Renal cortex interstitium (tissue), 11 donors: Measurements from ENCODE around the gene FOXA3. TPM values are rescaled to one million over a fixed set of nuclear protein-coding genes. Genes with fewer than 3 reads are reported as not detected.

Experiments
- DNase-seq, 11 donors: peaks; one replicate each; pipeline ENCODE4 v3.0.0-alpha.2; 2013; ENCODE audit warnings: low read depth in 9 of 11, low spot score in 4 of 11; ENCODE audit errors: extremely low read depth in 1 of 11
- polyA plus RNA-seq, 3 donors: library from polyadenylated mRNA; unstranded; fragments of 120-200 nt; gene quantifications; one replicate each; pipeline ENCODE4 v1.2.1, GENCODE V29; 2013; ENCODE audit not compliant: insufficient read length in 3 of 3

Gene FOXA3
- polyA plus RNA-seq, 3 donors, result 0.12 to 0.79 (median 0.22) TPM

DNA sequence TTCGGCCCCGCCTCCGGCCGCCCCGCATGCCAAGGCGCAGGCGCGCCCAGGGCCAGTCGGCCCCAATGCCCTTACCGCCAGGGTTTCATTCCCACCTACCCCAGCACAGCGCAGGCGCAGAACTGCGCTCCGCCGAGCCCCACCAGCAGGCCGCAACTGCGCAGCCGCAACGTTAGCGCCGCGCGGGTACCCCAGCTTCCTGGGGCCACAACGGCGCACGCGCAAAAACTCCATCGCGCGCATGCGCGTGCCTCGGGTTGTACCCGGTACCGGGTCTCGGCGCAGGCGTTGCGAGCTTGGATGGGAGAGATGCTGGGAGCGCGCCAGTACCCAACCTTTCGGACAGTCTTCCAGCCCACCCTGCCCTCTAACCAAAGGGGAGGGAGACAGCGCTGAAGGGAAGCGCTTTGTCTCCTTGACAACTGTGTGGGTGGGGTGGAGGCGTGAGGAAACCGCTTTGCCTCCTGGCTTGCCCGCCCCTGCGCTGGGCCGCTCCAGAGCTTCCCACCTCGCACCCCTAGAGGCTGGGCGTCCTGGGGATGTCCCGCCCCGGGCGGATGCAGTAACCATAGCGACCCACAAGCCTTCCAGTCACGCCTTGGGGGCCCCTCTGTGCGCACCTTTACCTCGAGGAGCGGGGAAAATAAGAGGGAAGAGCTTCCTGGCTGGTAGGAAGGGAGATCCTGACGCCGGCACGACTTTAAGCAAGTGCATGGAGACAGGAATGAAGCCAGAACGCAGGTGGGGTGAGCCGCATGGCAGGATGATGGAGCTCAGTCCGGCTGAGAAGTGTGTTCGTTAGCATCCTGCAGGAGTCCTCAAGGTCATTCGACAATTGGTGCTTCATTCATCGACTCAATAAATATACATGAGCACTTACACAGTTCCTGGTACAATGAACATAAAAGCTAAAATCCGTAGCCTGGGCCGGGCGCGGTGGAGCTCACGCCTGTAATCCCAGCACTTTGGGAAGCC, 38.8 kb downstream of the FOXA3 start:
- peak; percentile 96 to 99 (median 97) for DNase-seq

DNA sequence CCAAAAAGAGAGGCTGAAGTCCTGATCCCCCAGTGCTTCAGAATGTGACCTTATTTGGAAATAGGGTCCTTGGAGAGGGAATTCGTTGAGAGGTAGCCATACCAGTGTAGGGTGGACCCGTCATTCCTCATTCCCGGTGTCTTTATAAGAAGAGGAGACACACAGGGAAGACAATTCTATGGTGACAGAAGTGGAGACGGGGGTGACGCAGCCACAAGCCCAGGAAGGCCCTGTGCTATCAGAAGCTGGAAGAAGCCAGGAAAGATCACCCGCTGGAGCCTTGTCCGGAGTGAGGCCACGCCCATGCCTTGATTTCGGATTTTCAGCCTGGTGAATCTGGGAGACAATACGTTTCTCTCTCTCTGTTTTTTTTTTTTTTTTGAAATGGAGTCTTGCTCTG, 40.9 kb downstream of the FOXA3 start:
- DNase-seq, result no peak

DNA sequence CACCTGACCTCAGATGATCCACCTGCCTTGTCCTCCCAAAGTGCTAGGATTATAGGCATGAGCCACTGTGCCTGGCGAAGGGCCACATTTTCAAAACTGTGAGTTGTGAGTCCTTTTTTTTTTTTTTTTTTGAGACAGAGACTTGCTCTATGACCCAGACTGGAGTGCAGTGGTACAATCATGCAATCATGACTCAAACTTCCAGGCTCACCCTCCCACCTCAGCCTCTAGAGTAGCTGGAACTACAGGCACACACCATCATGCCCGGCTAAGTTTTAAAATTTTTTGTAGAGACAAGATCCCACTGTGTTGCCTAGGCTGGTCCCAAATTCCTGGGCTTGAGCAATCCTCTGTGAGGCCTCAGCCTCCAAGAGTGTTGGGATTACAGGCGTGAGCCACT, 42.1 kb downstream of the FOXA3 start:
- no peak for DNase-seq

DNA sequence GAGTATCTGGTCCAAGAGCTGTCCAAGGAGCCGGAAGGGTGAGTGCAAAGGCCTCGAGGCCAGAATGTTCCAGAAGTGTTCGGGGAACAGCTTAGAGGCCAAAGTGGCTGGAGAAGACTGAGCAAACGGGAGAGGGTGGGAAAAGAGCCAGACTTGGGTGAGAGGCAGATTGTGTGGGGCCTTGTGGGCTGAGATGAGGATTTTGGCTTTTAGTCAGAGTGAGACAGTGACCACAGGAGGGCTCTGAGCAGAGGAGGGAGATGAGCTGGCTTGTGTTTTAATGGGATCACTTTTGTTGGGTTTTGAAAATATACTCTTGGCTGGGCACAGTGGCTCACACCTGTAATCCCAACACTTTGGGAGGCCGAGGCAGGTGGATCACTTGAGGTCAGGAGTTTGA, 44.8 kb downstream of the FOXA3 start:
- DNase-seq, result no peak

DNA sequence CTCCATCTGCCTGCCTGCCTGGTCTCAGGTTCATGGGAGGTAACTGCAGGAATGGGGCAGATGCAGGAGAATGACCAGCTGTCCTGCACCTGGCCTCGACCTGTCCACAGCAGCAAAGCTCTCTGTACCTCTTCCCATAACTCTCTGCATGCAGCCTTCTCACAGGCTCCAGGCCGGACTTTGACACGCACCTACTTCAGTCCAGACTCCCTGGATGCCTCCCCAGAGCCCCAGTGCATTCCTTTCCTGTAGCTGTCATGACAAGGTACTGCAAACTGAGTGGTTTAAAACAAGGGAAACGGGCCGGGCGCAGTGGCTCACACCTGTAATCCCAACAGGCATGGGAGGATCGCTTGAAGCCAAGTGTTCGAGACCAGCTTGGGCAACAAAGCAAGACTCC, 47.2 kb downstream of the FOXA3 start:
- no peak for DNase-seq

DNA sequence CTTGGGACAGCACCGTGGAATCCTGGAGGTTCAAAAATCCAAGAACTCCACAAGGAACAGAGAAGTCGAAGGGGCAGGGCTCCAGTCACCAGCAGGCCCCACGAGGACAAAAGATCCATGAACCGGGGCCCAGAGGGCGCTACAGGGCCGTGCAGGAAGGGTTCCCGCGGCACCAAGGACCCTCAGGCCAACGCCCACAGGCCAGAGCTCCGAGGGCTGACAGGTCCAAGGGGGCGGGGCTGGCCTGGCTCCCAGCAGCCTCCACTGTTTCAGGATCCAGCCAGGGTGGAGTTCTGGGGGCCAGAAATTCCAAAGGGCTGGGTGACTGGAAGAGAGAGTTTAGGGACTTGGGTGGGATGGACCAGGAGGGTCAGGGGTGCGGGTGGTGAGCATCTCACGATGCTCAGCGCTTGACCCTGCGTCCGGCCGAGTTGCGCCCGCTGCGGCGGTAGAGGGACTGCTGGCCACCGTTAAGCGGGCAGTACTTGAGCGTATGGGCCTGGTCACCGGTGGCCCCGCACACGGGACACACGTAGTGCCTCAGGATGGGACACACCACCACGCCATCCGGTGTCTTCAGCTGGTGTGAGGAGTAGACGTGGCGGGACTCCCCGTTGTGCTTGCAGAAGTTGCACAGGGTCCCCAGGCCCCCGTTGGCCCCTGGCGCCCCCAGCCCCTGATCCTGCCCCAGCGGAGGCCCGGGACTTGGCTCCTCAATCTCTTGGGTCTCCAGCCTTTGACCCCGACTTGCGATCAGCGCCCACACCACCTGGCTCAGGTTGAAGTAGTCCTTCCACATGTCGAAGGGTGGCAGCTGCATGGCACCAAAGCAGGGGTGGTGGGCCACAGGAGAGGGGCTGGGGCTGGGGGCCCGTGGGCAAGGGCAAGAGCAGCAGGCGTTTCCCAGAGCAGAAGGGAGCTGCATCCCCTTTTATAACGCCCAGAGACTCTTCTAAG, 50.0 kb downstream of the FOXA3 start, which contains the start of gene NANOS2:
NANOS2 (minus strand) TSS at position 905 of the 957 bp plus-strand sequence; CDS start at position 820, 85 bp downstream.
- no peak for DNase-seq

DNA sequence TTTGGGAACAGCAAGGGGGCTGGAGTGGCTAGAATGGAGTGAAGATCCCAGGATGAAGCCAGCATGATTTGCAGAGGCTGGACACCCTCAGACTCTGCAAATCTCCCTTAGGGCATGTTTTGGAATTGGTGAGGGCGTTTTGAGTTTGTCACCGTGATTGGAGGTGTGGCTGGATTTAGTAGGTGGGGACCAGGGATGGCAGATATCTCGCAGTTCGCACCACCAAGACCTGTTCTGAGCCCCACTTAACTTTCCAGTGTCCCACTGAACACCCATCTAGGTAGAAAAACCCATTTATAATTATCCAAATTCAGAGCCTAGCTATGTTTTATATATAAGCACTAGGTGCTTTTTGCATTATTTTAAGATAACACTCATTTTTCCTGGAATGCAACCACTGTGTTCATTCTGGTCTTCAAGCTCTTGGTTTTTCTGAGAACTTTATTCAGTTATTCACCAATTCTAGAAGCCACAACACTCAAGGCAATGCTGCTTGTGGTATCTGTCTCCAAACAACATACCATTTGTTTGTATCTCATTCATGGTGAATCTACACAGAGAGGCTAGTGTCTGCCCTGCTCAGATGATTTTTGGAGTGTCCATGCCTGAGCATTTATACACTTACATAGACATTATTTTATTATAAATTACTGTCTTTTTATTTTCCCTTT, 53.4 kb downstream of the FOXA3 start:
- DNase-seq, result no peak

DNA sequence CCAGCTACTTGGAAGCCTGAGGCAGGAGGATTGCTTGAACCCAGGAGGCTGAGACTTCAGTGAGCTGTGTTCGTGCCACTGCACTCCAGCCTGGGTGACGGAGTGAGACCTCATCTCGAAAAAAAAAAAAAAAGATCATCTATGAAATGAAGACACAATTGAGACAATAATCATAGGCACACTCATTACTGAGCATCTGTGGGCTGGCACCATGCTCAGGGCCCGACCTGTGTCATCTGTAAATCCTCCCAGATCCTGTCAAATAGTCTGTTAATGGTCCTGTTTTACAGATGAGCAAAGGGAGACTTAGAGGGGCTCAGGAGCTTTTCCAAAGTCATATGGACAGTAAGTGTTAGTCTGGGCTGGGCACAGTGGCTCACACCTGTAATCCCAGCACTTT, 54.6 kb downstream of the FOXA3 start:
- no peak for DNase-seq

DNA sequence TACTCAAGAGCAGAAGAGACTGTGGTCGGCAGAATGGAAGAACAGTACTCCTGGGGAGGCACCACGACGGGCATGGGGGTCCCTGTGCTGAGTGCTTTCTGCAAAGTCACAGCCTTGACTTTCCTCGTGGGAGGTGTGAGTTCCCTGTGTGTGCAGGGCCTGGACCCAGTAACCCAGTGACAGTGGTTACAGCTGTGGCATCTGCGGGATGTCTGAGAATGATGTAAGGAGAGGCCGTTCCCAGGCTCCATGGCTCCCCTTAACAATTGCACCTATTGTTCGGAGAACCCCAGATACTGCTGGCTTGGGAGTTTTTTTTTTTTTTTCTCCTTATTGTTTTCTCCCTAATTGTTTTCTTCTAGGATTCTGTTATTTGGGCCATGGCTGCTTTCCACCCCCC, 55.6 kb downstream of the FOXA3 start:
- DNase-seq, result no peak

DNA sequence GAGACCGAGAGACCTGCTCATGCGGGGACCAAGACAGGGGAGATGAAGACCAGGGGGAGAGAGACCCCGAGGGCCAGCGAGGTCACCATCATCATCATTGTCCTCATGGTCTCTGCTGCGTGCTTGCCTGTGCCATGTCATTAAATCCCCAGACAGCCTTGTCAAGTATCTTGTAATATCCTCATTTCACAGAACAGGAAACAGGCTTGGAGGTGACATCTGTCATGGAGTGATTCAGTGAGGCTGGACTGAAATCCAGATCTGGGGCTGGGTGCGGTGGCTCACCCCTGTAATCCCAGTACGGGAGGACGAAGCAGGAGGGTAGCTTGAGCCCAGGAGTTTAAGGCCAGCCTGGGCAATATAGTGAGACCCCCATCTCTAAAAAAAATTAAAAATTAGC, 56.3 kb downstream of the FOXA3 start:
- DNase-seq, result no peak

DNA sequence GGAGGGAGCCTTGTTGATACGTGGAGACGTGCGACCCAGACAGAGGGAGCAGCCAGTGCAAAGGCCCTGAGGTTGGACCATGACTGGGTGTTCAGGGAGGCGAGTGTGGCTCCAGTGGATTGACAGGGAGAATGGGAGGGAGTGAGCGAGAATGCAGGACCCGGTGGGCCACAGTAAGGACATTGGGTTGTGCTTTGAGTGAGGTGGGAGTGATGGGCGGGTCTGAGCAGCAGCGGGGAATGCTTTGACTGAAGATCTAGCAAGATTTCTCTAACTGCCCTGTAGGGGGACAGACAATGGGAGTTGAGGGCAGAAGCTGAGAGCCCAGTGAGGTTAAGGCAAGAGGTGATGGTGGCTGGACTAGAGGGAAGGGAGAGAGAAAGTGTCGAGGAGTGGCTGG, 58.2 kb downstream of the FOXA3 start:
- DNase-seq, result no peak

Other genes starting within 250 kb of the FOXA3 start
- 10 to 100 TPM; 17.8 to 28.0 (median 20.6) TPM for gene EML2, start 224.9 kb upstream of the FOXA3 start, polyA plus RNA-seq
- 1 to 10 TPM in 1 of 3 donors, under 1 TPM in 2; 0.28 to 1.6 (median 0.43) TPM for gene GIPR, start 196.1 kb upstream of the FOXA3 start, polyA plus RNA-seq
- gene SNRPD2, start 172.4 kb upstream of the FOXA3 start, polyA plus RNA-seq, result 100 to 1,000 TPM; 310 to 350 (median 317) TPM
- 10 to 100 TPM in 2 of 3 donors, 1 to 10 TPM in 1; 6.8 to 11.0 (median 10.7) TPM for gene QPCTL, start 171.7 kb upstream of the FOXA3 start, polyA plus RNA-seq
- 10 to 100 TPM; 12.2 to 24.4 (median 17.3) TPM for gene FBXO46, start 133.4 kb upstream of the FOXA3 start, polyA plus RNA-seq
- not detected for gene MEIOSIN, start 130.9 kb upstream of the FOXA3 start, polyA plus RNA-seq
- gene SIX5, start 95.1 kb upstream of the FOXA3 start, polyA plus RNA-seq, result 10 to 100 TPM; 13.9 to 28.1 (median 22.7) TPM
- gene DMPK, start 81.8 kb upstream of the FOXA3 start, polyA plus RNA-seq, result 10 to 100 TPM; 39.1 to 63.6 (median 61.2) TPM
- 10 to 100 TPM; 27.1 to 46.9 (median 40.8) TPM for gene DMWD, start 71.5 kb upstream of the FOXA3 start, polyA plus RNA-seq
- not detected for gene RSPH6A, start 49.0 kb upstream of the FOXA3 start, polyA plus RNA-seq
- 10 to 100 TPM; 59.7 to 76.5 (median 70.1) TPM for gene SYMPK, start 1.2 kb upstream of the FOXA3 start, polyA plus RNA-seq
- gene IRF2BP1, start 21.8 kb downstream of the FOXA3 start, polyA plus RNA-seq, result 10 to 100 TPM; 14.1 to 28.5 (median 24.3) TPM
- 1 to 10 TPM; 2.8 to 5.9 (median 4.8) TPM for gene MYPOP, start 38.3 kb downstream of the FOXA3 start, polyA plus RNA-seq
- not detected for gene NANOS2, start 50.5 kb downstream of the FOXA3 start, polyA plus RNA-seq
- gene NOVA2, start 109.5 kb downstream of the FOXA3 start, polyA plus RNA-seq, result 1 to 10 TPM; 4.1 to 5.4 (median 4.2) TPM
- 10 to 100 TPM in 2 of 3 donors, 1 to 10 TPM in 1; 9.5 to 16.0 (median 13.8) TPM for gene CCDC61, start 131.1 kb downstream of the FOXA3 start, polyA plus RNA-seq
- under 1 TPM; 0.45 to 0.85 (median 0.70) TPM for gene PGLYRP1, start 158.7 kb downstream of the FOXA3 start, polyA plus RNA-seq
- under 1 TPM; 0.37 to 0.88 (median 0.37) TPM for gene IGFL4, start 176.7 kb downstream of the FOXA3 start, polyA plus RNA-seq